GM19328 (cell line): Measurements from ENCODE around the gene GABRA4.

Experiments
- ATAC-seq: cut with Tn5 transposase; IDR thresholded peaks from one replicate; pipeline ENCODE4 v1.9.1; 2021; ENCODE audit warnings: mild to moderate bottlenecking, moderate library complexity; ENCODE audit not compliant: unreplicated experiment

The GABRA4 gene

GRCh38 chr4:46993075-46994006 is at the start of gene GABRA4:
Gene GABRA4 (minus strand): TSS chr4:46993581. CDS start chr4:46993424, 157 bp downstream.
- no peak for ATAC-seq

- ATAC-seq, result no peak
These were observed 47.4 kb upstream of the GABRA4 start for GRCh38 chr4:47040828-47041227.

GRCh38 chr4:47038263-47038662 is 44.9 kb upstream of the GABRA4 start:
- ATAC-seq, result no peak

GRCh38 chr4:47032405-47033106 is 39.2 kb upstream of the GABRA4 start:
- peak; percentile 82 for ATAC-seq

GRCh38 chr4:47031751-47032404 is 38.5 kb upstream of the GABRA4 start:
- no peak for ATAC-seq

- ATAC-seq, result no peak
These were observed 37.8 kb upstream of the GABRA4 start, which contains the start of gene GABRB1 for GRCh38 chr4:47031011-47031678. Gene GABRB1 (plus strand): TSS chr4:47031567.

- ATAC-seq, result no peak
These were observed 24.1 kb upstream of the GABRA4 start for GRCh38 chr4:47017494-47017893.

- no peak for ATAC-seq
These were observed 23.7 kb upstream of the GABRA4 start for GRCh38 chr4:47017081-47017480.

GRCh38 chr4:47013373-47013772 is 20.0 kb upstream of the GABRA4 start:
- ATAC-seq, result no peak

- ATAC-seq, result no peak
These were observed 19.3 kb upstream of the GABRA4 start for GRCh38 chr4:47012676-47013075.

GRCh38 chr4:47010912-47011446 is 17.6 kb upstream of the GABRA4 start:
- ATAC-seq, result peak; percentile 54

GRCh38 chr4:47010347-47010911 is 17.0 kb upstream of the GABRA4 start:
- no peak for ATAC-seq

GRCh38 chr4:47002580-47002979 is 9.2 kb upstream of the GABRA4 start:
- ATAC-seq, result no peak

GRCh38 chr4:47000406-47000805 is 7.0 kb upstream of the GABRA4 start:
- ATAC-seq, result no peak

GRCh38 chr4:46999566-46999965 is 6.2 kb upstream of the GABRA4 start:
- no peak for ATAC-seq

- ATAC-seq, result no peak
These were observed 625 bp upstream of the GABRA4 start for GRCh38 chr4:46994007-46994405.

- ATAC-seq, result no peak
These were observed 1.0 kb downstream of the GABRA4 start for GRCh38 chr4:46992338-46992737.

- ATAC-seq, result no peak
These were observed 6.3 kb downstream of the GABRA4 start for GRCh38 chr4:46986922-46987638.

GRCh38 chr4:46984781-46985180 is 8.6 kb downstream of the GABRA4 start:
- no peak for ATAC-seq

GRCh38 chr4:46980851-46981250 is 12.5 kb downstream of the GABRA4 start:
- ATAC-seq, result no peak
